Stimulated activated CD4-positive, alpha-beta T cell treated with anti-CD3 and anti-CD28 coated beads, Interleukin-1b, Interleukin-23, amount 100 ng/mL, for 48 hours (primary cell): ENCODE measurements around the gene DNAH17.

Experiments used
- DNase-seq: peaks from one replicate; pipeline ENCODE4 v3.0.0-alpha.2; 2020

The DNAH17 gene

DNA sequence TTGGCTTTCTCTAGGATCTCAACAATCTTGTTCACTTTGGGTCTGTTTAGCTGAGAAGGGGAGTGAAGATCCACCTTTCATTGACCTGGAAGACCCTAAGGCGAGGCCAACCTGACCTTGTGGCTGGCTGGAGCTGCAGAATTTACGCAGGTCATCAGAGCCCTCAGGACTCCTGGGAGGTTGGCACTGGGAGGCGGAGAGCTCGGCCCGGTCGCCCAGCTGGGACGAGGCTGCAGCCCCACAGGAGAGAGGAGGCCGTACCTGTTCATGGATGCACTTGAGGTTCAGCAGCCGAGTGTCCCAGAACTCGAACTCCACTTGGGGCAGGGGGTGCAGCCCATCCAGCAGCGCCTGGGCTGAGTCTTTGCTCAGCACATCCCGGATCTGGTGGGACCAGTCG, 5.9 kb downstream of the DNAH17 start:
- DNase-seq: no peak

DNA sequence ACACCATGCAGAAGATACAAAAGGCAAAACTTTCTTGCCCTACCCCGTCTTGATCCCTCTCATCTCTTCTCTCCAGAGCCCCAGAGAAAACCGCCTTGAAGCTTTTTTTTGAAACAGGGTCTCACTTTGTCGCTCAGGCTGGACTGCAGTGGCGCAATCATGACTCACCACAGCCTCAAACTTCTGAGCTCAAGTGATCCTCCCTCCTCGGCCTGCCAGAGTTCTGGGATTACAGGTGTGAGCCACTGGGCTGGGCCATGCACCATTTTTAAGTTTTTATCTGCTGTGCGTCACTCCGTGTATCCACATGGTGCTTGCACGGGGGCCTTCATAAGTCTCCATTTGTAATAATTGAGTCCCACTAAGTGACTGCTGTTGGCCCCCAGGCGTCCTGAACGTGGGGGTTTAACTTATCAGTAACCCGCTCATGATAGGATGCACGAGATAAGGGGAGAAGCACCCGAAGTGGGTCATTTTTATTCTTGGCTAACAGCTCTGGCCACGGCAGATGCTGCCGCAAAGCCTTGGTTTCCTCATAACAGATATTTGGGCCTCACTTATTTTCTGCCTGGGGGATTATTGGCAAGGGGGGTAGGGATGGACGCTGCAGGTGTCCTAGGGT, 8.6 kb downstream of the DNAH17 start:
- DNase-seq: no peak

DNA sequence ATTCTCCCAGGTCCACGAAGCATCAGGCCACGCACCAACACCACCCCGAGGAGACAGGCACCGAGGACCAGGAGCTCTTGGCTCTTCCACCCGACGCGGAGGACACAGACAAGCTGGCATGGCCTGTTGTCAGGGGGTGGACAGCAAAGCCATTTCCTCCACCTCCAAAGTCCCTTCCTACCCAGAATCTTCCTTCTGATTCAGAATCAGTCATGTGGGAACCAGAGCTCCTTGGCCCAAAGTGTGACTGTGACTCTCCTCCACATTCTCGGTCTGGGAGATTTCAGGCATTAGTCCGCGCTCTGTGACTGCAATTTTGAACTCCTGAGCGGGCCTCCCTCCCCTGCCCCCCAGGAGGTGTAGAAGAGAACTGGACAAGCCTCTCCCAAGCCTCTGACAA, 9.2 kb downstream of the DNAH17 start:
- no peak for DNase-seq

DNA sequence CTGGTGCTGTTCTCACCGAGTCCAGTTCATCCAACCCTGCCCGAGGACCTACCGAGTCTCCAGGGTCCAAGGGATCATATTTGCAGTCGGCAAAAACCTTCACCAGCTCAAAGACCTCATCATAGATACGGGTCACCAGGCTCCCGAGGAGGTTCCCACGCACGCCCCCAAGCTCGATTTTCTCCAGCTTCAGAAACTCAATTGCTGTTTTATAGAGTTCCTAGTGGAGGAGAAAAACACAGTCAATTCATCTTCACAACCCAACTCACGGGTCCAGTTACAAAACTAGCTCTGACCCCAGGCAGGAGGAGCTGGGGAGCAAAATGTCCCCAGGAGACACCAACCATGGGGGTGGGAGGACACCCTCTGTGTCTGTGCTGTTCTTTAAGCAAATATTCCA, 10.2 kb downstream of the DNAH17 start:
- no peak for DNase-seq

DNA sequence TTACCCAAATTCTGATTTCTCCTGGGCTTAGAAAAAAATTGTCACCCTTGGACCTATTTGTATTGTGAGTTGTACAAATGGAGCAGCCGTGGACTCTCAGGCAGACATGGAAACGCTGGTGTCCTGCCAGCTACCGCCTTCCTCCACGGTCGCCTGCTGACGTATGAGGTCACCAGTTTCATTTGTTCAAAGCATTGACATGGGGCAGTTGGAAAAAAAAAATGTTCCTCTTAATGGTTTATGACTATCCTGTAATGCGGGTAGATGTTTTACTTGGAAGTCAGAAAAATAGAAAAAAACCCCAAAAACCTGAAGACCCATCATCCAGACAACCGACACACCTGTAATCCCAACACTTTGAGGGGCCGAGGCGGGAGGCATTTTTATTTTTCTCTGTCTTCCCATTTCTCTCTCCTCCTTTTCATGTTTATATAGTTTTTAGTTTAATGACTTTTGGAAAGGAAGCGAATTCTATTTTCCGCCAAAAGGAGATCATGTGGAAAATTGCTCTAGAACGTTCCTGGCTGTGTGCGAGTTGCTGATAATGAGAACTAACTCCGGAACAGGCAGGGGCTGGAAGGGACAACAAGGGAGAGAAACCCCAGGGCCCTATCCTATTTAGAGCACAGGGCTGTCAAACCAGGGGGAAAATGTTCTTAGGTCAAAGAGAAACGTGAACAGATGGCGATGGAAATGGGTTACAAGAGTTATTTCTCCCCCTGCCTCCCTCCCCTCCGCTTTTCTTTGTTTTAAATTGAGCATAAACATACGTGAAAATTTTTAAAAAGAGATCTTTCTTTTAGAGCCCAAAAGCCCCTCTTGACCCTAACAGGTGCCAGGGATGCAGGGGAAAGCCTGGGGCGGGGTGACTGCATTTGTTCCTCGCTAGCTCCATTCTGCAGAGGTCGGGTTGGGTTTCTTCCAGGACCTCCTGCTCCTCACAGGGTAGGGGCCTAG, 13.7 kb downstream of the DNAH17 start:
- DNase-seq: no peak

DNA sequence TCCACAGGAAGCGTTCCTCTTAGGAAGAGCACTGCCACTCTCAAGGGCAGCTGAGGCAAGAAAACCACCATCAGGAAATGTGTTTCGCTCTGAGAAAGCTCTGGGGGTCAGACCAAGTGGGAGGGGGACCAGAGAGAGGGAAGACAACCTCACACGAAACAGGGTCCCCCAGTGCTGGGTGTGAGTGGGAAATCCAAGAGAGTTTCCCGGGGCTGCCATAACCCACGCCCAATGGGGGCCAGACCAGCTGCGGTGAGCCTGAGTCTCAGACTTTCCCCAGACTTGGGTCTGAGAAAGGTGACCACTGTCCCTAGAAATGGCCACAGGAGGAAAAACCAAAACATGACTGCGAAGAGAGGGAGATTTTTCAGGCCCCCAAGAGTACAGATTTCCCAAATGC, 14.5 kb downstream of the DNAH17 start:
- no peak for DNase-seq

DNA sequence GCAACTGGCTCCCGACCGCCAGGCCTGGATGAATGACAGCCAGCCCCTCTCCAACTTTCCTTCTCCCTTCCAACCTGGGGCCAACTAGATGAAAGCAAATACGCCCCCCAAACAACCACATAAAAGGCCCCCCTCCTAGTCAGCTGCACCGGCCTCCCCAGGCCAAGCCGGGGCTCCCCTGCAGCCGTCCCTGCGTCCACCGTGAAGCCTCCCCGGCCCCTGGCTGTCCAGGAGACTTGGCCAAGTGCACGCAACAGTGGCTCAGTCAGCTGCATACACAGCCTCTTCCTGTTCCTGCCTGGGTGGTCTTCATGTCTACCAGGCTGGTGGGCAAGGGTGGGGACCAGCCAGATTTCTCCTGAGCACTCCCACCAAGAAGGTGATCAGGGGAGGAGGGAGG, 16.0 kb downstream of the DNAH17 start:
- no peak for DNase-seq

DNA sequence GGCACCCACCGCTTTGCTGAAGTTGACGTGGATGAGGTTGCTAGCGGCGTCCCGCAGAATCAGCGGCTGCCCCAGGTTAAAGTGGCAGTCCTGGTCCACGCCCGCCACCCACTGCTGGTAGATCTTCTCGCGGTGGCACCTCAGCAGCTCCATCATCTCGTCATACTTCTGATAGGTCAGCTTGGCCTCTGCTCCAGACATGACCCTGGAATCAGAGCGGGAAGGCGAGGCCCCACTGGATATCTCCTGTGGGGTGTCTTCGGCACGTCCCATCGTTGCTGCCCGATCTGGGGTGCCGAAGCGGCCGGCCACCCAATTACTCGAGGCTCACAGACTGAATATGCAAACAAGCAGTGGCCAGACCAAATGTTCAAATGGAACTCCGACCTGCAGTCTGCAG, 16.5 kb downstream of the DNAH17 start:
- no peak for DNase-seq

DNA sequence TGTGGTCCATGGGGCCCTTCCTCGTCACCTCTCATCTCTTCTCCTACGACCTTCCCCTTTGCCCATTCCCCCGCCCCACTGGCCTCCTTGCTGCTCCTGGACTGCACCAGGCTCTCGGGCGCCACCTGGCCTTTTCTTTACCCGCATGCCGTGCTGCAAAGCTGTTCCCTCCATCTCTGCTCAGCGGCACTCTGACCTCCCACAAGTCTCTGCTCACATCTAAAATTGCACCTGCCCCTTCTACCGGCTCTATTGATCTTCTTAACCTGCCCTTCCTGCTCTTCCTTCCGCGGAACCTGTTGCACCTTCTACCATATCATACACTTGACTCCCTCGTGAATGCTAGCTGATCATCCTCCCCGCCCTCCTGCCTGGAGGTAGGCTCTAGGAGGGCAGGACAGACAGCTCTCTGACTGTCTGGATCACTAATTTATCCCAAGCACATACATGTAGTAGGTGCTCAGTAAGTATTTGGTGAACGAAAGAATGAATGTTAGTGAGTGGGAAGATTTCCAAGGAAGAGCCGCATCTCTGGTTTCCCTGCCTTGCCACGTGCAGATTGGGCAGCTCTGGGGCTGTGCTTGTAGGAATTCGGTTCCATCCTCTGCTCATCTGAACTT, 17.3 kb downstream of the DNAH17 start:
- peak; percentile 24 for DNase-seq

DNA sequence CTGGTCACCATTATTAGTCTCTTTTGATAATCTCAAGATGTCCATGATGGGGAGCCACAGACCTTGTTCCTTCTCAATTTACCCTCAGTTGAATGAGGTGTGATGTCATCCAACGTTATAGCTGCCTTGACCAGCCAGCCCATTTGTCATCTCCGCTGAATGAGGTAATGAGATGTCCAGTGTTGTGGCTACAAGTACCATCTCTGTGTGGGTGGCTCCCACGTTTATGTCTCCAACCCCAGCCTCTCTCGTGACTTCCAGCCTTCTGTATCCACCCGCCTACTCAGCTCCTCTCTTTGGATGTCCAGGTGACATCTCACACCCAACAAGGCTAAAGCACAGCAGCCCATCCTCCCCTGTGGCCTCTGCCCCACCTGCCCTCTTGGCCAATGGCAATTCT, 18.2 kb downstream of the DNAH17 start:
- no peak for DNase-seq

DNA sequence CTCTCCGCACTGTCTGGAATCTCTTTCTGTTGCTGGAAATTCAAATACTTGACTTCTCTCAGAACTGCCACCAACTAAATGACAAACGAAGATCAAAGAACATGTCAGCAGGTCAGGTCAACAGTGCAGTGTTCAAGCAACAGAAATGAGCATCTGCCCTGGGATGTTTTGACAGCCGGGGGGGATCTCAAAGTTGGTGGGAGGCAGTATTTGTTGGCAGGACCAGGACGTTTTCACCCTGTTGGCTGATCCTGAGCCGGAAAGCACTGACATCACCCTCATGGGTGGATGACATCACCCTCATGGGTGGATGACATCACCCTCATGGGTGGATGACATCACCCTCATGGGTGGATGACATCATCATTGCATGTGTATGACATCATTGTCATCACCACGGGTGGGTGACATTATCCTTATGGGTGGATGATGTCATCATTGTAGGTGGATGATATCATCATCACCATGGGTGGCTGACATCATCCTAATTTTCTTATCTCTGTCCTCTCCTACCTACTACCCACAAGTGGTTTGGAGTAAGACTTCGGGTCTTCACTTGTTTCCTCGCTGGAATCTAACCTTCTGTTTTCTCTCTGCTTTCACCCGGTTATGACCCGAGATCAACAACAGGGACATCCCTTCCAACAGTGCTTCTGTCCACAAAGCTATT, 18.9 kb downstream of the DNAH17 start:
- DNase-seq: peak; percentile 10

DNA sequence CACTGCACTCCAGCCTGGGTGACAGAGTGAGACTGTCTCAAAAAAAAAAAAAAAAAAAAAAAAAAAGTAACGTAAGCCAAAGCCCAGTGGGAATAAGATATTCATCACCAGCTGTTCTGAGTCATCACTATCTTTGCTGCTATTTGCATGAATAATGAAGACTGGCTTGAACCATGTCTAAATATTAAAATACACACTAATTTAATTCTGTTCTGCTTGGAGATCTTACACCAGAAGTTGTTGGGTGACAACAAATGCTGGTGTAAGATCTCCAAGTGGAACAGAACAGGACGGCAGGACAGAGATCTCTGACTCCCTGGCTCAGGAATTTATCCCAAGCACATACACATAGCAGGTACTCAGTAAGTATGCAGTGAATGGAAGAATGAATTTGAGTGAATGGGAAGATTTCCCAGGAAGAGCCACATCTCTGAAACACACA, 19.6 kb downstream of the DNAH17 start:
- no peak for DNase-seq

DNA sequence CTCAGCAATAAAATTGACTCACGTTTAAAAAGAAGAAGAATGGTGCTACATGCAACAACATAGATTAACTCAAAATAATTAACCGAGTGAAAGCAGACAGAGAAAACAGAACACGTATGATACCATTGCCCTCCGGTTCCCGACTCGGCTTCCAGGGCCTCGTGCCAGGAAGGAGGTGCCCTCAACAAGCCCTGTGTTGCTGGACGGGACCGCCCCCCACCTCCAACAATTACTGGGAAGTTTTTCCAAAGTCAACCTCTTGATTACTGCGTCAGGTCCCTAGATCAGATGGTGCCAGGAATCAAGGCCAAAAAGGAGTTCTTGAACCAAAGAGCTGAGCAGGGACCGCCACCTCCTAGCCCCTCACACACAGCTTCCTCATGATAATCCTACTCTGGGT, 20.4 kb downstream of the DNAH17 start:
- no peak for DNase-seq

DNA sequence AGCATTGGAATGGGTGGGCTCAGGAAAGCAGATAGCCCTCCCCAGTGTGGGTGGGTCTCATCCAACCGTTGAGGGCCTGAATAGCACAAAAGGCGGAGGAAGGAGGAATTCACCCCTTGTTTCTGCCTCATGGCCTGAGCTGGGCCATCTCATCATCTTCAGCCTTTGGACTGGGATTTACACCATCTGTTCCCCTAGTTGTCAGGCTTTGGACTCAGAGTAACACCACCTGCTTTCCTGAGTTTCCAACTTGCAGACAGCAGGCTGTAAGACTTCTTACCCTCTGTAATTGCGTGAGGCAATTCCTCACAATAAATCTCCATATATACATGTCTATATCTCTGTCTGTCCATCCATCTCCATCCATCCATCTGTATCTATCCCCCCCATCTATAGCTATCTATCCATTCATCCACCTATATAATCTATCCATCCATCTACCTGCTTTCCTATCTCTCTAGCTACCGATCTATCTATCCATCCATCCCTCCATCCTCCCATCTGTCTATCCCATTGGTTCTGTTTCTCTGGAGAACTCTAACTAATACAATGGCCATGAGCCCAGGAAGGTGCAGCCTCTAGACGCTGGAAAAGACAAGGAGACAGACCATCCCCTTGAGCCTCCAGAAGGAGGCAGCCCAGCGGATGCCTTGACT, 21.3 kb downstream of the DNAH17 start:
- no peak for DNase-seq

DNA sequence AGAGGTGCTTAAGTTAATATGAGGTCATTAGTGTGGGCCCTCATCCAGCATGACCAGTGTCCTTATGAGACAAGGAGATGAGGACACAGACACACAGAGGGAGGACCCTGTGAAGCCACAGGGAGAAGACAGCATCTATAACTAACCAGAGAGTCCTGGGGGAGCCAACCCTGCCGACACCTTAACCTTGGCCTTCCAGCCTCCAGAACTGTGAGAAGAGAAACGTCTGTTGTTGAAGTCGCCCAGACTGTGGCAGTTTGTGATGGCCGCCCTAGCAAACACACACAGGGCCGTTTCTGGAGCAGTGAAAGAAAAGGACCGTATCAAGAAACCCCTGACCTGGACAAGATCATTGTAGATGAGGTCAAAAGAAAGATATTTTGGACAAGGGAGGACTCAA, 26.7 kb downstream of the DNAH17 start:
- DNase-seq: no peak

DNA sequence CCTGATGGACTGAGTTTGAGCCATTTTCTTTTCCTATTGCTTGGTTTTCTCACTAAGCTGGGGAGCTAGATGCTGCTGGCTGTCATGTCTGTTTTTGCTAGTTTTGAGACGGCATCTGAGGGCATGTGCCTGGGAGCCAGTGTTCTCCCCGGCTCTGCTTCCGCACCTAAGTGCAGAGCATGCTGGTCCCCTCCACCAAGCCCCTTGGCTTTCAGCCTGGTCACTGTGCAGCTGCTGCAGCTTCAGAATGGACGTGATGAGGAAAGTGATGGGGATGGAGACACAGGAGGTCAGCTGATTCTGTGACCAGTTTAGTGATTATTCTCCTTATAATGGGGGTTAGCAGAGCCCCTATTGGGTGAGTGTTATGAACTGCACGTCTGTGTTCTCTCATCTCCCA, 28.5 kb downstream of the DNAH17 start:
- no peak for DNase-seq

DNA sequence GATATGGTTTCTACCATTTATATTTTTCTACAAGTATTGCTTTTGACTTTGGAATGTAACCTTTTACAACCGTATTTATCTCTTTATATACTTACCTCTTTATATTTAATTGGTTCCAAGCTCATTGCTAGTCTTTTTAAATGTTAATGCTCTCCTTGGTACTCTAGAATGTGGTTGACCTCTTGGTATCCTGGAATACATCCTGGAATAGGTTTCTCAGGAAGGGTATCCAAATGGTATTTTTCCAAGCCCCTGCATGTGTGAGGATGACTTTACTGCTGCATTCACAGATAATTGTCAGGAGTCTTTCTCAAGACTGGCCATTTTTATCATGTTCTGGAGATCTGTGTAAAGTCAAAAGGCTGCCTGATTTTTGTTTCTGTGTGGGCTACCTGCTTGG, 30.2 kb downstream of the DNAH17 start:
- no peak for DNase-seq

DNA sequence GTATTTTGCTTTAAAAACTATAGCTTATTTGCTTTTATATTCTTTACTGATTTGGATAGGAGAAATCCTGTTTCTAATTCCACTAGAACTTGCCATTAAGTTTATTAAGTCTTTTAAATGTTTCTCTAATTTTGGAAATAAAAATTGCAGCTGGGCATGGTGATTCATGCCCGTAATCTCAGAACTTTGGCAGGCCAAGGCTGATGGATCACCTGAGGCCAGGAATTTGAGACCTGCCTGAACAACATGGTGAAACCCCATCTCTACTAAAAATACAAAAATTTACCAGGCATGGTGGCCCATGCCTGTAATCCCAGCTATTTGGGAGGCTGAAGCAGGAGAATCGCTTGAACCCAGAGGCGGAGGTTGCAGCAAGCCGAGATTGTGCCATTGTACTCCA, 30.7 kb downstream of the DNAH17 start:
- DNase-seq: no peak

DNA sequence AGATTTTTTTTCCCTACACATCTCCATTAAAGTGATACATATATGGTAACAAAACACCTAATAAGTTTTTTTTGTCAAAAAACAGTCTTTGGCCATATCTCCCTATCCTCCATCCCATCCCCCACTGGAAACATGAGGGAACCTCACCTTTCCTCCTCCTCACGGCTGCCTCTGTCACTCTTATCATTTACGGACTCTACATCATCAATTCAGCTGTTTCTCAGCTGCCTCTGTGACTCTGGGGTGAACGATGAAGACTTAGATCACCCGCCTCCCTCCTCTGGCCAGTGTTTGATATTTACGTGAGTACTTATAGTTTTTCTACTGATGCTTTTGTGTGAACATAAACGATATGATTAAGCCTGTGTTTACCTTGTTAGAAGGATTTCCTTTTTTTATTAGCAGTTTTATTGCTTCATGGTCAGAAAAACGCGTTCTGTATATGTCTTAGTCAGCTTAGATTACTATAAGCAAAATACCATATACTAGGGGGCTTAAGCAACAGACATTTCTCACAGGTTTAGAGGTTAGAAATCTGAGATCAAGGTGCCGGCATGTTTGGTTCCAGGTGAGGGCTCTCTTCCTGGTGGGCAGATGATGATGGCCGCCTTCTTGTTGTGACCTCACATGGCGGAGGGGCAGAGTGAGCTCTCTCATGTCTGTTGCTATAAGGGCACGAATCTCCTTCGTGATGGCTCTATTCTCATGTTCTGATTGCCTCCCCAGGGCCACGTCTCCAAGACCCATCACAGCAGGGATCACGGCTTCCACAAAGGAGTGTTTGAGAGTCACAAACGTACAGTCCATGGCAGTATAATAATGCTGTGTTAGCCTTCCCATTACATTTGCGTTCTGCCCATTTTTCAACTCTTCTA, 32.1 kb downstream of the DNAH17 start:
- no peak for DNase-seq

DNA sequence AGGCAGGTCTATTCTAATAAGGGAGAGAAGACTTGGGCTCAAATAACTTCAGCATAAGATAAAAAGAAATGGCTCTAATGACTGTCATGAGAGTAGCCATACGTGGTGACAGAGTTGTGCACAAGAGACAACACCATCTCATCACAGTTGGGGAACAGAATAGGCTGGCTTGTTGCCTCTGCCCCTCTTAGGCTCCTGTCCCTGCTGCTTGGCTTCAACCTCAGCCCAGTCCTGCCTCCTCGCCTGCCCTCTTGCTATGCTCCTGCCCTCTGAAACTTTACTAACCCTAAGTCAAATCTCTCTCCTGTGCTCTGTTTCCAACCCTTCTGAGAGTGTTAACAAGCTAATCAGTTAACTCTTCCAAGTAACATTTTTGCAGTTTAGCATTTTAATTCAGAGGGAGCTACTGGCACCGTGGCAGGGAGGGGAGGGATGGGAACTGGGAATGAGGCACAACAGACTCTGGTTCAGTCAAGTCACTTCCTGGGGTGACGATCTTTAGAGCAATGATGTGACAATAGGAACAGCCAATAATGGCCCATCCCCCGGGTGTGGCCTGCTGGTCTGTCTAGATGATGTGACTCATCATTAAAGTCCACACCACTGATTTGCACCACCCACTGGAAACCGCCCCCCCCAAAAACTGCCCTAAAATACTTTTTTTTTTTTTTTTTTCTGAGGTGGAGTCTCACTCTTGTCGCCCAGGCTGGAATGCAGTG, 35.5 kb downstream of the DNAH17 start:
- no peak for DNase-seq

DNA sequence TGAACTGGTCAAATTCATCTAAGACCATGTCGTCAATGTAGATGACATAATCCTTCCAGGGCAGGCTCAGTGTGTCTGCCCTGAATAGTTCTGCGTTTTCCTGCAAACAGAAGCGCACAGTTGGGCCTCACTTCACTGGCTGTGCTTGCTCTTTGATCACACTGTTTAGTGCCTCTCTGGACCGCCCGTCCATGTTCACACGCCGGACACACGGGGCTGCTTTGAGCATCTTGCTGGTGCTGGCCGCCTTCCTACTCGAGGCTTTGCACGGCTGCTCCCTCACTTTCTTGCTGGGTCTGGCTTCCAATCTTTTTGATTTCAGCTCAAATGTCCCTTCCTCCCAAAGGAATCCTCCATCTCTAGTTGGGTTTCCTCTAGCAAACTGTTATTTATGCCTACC, 37.4 kb downstream of the DNAH17 start:
- no peak for DNase-seq
